HEK293 (cell line): Measurements from ENCODE around the gene TPD52L1.
A peak's percentile ranks its signal among the peaks of the same experiment; 100 is the strongest.

Source experiments
- CTCF ChIA-PET: fragments of 350-600 bp; formaldehyde crosslinking; extraction: SDS; loops from one replicate; lab custom pipeline; 2021; ENCODE audit warnings: antibody characterized with exemption; lab: Yijun Ruan, JAX
- POLR2A ChIA-PET: fragments of 300-600 bp; formaldehyde crosslinking; extraction: SDS; loops from one replicate; lab custom pipeline; 2020; ENCODE audit warnings: antibody characterized with exemption, inconsistent platforms; lab: Yijun Ruan, JAX
- H3K27ac ChIP-seq: fragments of 200-500 bp; sonication (Bioruptor generic); 2 replicates; pipeline ENCODE4 v1.5.1; 2014; ENCODE audit warnings: low read depth, low read length, control low read depth, inconsistent platforms; ENCODE audit errors: extremely low read depth
- H3K36me3 ChIP-seq, 2 experiments: fragments of 200-500 bp in 1 of 2; sonication (Bioruptor generic) in 1 of 2; 1 replicate in 1 of 2; 2 replicates in 1 of 2; pipeline ENCODE4 v1.5.1; 2014 to 2017; ENCODE audit warnings: inconsistent platforms in 2 of 2, low read length in 2 of 2; ENCODE audit not compliant: control insufficient read depth in 2 of 2, insufficient read depth in 1 of 2
- H3K4me1 ChIP-seq: fragments of 200-500 bp; sonication (Bioruptor generic); 2 replicates; pipeline ENCODE4 v1.5.1; 2014; ENCODE audit warnings: mild to moderate bottlenecking, low read length, inconsistent platforms; ENCODE audit not compliant: control insufficient read depth, insufficient read depth
- H3K4me3 ChIP-seq: 2 replicates; pipeline ENCODE4 v1.5.1; 2011; ENCODE audit warnings: low read depth, mild to moderate bottlenecking, control low read depth, low read length, moderate library complexity
- H3K9me3 ChIP-seq: fragments of 200-500 bp; sonication (Bioruptor generic); 2 replicates; pipeline ENCODE4 v1.5.1; 2014; ENCODE audit warnings: low read depth, low read length, inconsistent platforms; ENCODE audit not compliant: control insufficient read depth, insufficient read depth
- BCL11B ChIP-seq: fragments of 450-650 bp; formaldehyde crosslinking; IDR thresholded peaks from 2 replicates; pipeline ENCODE4 v1.5.1; 2016; ENCODE audit warnings: low read depth, missing biosample characterization, missing genetic modification characterization
- HOXC10 ChIP-seq: sonication (generic); formaldehyde crosslinking; IDR thresholded peaks from 2 replicates; pipeline ENCODE4 v1.8.1; 2023; ENCODE audit warnings: mild to moderate bottlenecking, missing genetic modification reagents
- PRDM1 ChIP-seq: fragments of 450-650 bp; formaldehyde crosslinking; IDR thresholded peaks from 2 replicates; pipeline ENCODE4; 2016; ENCODE audit warnings: missing biosample characterization, missing genetic modification characterization
- PRDM4 ChIP-seq: fragments of 450-650 bp; formaldehyde crosslinking; IDR thresholded peaks from 2 replicates; pipeline ENCODE4 v1.5.1; 2017; ENCODE audit warnings: missing biosample characterization, missing genetic modification characterization
- SCRT2 ChIP-seq: fragments of 450-650 bp; formaldehyde crosslinking; IDR thresholded peaks from 2 replicates; pipeline ENCODE4 v1.5.1; 2016; ENCODE audit warnings: missing biosample characterization, missing genetic modification characterization
- SETDB1 ChIP-seq: IDR thresholded peaks from one replicate; pipeline ENCODE4 v1.6.1; 2017; ENCODE audit warnings: mild to moderate bottlenecking, low read length, moderate library complexity, mixed read lengths; ENCODE audit not compliant: insufficient read length
- TRIM28 ChIP-seq: IDR thresholded peaks from 2 replicates; pipeline ENCODE4 v1.6.1; 2011; ENCODE audit warnings: low read length, control low read depth, borderline replicate concordance
- ZBTB8A ChIP-seq: fragments of 450-650 bp; formaldehyde crosslinking; IDR thresholded peaks from 2 replicates; pipeline ENCODE4 v1.5.1; 2016; ENCODE audit warnings: missing biosample characterization, missing genetic modification characterization
- ZFP37 ChIP-seq: fragments of 450-650 bp; formaldehyde crosslinking; IDR thresholded peaks from 2 replicates; pipeline ENCODE4 v1.5.1; 2016; ENCODE audit warnings: missing biosample characterization, missing genetic modification characterization
- ZNF112 ChIP-seq: fragments of 450-650 bp; formaldehyde crosslinking; IDR thresholded peaks from 2 replicates; pipeline ENCODE4 v1.5.0; 2017; ENCODE audit warnings: missing biosample characterization, missing genetic modification characterization
- ZNF132 ChIP-seq: fragments of 450-650 bp; formaldehyde crosslinking; IDR thresholded peaks from 2 replicates; pipeline ENCODE4 v1.5.1; 2017; ENCODE audit warnings: missing biosample characterization, missing genetic modification characterization, borderline replicate concordance
- ZNF214 ChIP-seq: fragments of 450-650 bp; formaldehyde crosslinking; IDR thresholded peaks from 2 replicates; pipeline ENCODE4 v1.5.1; 2017; ENCODE audit warnings: missing biosample characterization, mild to moderate bottlenecking, missing genetic modification characterization, borderline replicate concordance
- ZNF510 ChIP-seq: fragments of 450-650 bp; formaldehyde crosslinking; IDR thresholded peaks from 2 replicates; pipeline ENCODE4 v1.5.1; 2018; ENCODE audit warnings: mild to moderate bottlenecking, missing genetic modification characterization, missing biosample characterization; ENCODE audit not compliant: insufficient replicate concordance
- ZNF529 ChIP-seq: fragments of 450-650 bp; formaldehyde crosslinking; IDR thresholded peaks from 2 replicates; pipeline ENCODE4 v1.5.1; 2017; ENCODE audit warnings: missing genetic modification characterization, missing biosample characterization; ENCODE audit not compliant: insufficient replicate concordance
- ZNF530 ChIP-seq: fragments of 450-650 bp; formaldehyde crosslinking; IDR thresholded peaks from 2 replicates; pipeline ENCODE4 v1.5.1; 2016; ENCODE audit warnings: low read depth, missing biosample characterization, missing genetic modification characterization
- ZNF544 ChIP-seq: fragments of 450-650 bp; formaldehyde crosslinking; IDR thresholded peaks from 2 replicates; pipeline ENCODE4 v1.5.0; 2017; ENCODE audit warnings: missing biosample characterization, missing genetic modification characterization
- ZNF610 ChIP-seq: fragments of 450-650 bp; formaldehyde crosslinking; IDR thresholded peaks from 2 replicates; pipeline ENCODE4 v1.5.1; 2016; ENCODE audit warnings: missing biosample characterization, missing genetic modification characterization, borderline replicate concordance
- ZNF624 ChIP-seq: fragments of 450-650 bp; formaldehyde crosslinking; IDR thresholded peaks from 2 replicates; pipeline ENCODE4 v1.5.1; 2017; ENCODE audit warnings: missing biosample characterization, missing genetic modification characterization
- ZNF747 ChIP-seq: fragments of 450-650 bp; formaldehyde crosslinking; IDR thresholded peaks from 2 replicates; pipeline ENCODE4 v1.5.1; 2016; ENCODE audit warnings: missing biosample characterization, missing genetic modification characterization
- ZNF837 ChIP-seq: fragments of 450-650 bp; formaldehyde crosslinking; IDR thresholded peaks from 2 replicates; pipeline ENCODE4 v1.5.1; 2016; ENCODE audit warnings: missing biosample characterization, missing genetic modification characterization
- TF ChIP-seq, protein P1 (sequence below): fragments of 450-650 bp; formaldehyde crosslinking; IDR thresholded peaks from 2 replicates; pipeline ENCODE4 v1.5.1; 2016; ENCODE audit warnings: missing biosample characterization, missing genetic modification characterization, low read depth
- TF ChIP-seq, protein P2 (sequence below): fragments of 450-650 bp; formaldehyde crosslinking; IDR thresholded peaks from 2 replicates; pipeline ENCODE4 v1.5.0; 2017; ENCODE audit warnings: missing biosample characterization, missing genetic modification characterization, borderline replicate concordance

TPD52L1 gene

DNA sequence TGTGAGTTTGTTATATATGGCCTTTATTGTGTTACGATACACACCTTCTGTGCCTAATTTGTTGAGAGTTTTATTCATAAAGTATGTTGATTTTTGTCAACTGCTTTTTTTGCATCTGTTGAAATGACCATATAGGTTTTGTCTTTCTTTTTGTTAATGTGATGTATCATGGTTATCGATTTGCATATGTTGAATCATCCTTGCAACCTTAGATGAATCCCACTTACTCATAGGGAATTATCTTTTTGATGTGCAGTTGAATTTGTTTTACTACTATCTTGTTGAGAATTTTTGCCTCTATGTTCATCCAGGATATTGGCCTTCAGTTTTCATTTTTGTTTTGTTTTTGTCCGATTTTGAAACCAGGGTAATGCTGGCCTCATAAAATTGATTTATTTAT is 45.7 kb upstream of the TPD52L1 start:
- H3K36me3 ChIP-seq: no peaks in the 10 kb centered on the region
- TF ChIP-seq ZNF837 (tag by site-specific recombination) (no peak), ZNF610 (no peak), ZFP37 (tag by site-specific recombination) (no peak), ZNF530 (tag by site-specific recombination) (no peak)
- TF ChIP-seq, protein P1, sequence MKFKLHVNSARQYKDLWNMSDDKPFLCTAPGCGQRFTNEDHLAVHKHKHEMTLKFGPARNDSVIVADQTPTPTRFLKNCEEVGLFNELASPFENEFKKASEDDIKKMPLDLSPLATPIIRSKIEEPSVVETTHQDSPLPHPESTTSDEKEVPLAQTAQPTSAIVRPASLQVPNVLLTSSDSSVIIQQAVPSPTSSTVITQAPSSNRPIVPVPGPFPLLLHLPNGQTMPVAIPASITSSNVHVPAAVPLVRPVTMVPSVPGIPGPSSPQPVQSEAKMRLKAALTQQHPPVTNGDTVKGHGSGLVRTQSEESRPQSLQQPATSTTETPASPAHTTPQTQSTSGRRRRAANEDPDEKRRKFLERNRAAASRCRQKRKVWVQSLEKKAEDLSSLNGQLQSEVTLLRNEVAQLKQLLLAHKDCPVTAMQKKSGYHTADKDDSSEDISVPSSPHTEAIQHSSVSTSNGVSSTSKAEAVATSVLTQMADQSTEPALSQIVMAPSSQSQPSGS: no peak
- TF ChIP-seq, all 188 proteins: peak for 0
- no peaks in the 10 kb centered on the region for H3K4me1 ChIP-seq
- ChIA-PET CTCF (interaction anchor here (0.6 kb wide), 1 partner anchor 1331 kb away, joined by 4 read pairs; no protein-coding TSS in a partner anchor), POLR2A (no interaction called here)
- no peak overlapping the region for H3K27ac ChIP-seq
- no peak overlapping the region for H3K4me3 ChIP-seq
- H3K9me3 ChIP-seq: no peaks in the 10 kb centered on the region

DNA sequence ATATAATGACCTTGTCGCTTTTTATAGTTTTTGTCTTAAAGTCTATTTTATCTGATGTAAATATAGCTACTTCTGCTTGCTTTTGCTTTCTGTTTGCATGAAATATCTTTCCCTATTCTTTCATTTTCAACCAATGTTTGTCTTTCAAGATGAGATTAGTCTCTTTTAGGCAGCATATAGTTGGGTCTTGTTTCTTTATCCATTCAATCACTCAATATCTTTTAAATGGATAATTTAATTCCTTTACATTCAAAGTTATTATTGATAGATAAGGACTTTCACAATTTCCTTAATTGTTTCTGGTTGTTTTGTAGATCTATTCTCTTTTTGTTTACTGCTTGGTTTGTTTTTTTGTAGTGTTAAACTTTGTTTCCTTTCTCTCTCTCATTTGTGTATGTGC is 43.5 kb upstream of the TPD52L1 start:
- H3K4me3 ChIP-seq: no peak overlapping the region
- TF ChIP-seq ZNF112 (tag by site-specific recombination) (no peak), ZNF529 (tag by site-specific recombination) (peak; percentile 92), ZNF132 (no peak), SETDB1 (peak; percentile 98), ZBTB8A (tag by site-specific recombination) (no peak), ZNF214 (tag by site-specific recombination) (no peak), PRDM1 (no peak), ZNF747 (tag by site-specific recombination) (no peak), ZNF624 (tag by site-specific recombination) (no peak), ZNF510 (tag by site-specific recombination) (no peak), PRDM4 (no peak), HOXC10 (CRISPR knock-in tag) (no peak), TRIM28 (peak; percentile 71; the same call in 1 of the 2 replicates), BCL11B (tag by site-specific recombination) (no peak), SCRT2 (tag by site-specific recombination) (no peak), ZNF544 (tag by site-specific recombination) (no peak)
- TF ChIP-seq, protein P2, sequence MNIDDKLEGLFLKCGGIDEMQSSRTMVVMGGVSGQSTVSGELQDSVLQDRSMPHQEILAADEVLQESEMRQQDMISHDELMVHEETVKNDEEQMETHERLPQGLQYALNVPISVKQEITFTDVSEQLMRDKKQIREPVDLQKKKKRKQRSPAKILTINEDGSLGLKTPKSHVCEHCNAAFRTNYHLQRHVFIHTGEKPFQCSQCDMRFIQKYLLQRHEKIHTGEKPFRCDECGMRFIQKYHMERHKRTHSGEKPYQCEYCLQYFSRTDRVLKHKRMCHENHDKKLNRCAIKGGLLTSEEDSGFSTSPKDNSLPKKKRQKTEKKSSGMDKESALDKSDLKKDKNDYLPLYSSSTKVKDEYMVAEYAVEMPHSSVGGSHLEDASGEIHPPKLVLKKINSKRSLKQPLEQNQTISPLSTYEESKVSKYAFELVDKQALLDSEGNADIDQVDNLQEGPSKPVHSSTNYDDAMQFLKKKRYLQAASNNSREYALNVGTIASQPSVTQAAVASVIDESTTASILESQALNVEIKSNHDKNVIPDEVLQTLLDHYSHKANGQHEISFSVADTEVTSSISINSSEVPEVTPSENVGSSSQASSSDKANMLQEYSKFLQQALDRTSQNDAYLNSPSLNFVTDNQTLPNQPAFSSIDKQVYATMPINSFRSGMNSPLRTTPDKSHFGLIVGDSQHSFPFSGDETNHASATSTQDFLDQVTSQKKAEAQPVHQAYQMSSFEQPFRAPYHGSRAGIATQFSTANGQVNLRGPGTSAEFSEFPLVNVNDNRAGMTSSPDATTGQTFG: no peak
- TF ChIP-seq, all 188 proteins: peak for 3
- no peaks in the 10 kb centered on the region for H3K36me3 ChIP-seq
- no peak overlapping the region for H3K27ac ChIP-seq
- H3K9me3 ChIP-seq: no peaks in the 10 kb centered on the region
- POLR2A ChIA-PET: no interaction called here
- CTCF ChIA-PET: interaction anchor here (0.9 to 5.0 kb wide), 3 partner anchors 9 to 239 kb away, joined by 3 to 151 read pairs (median 5); no protein-coding TSS in a partner anchor
- no peaks in the 10 kb centered on the region for H3K4me1 ChIP-seq
